Upper lobe of right lung (tissue), 1 donor: Measurements from ENCODE around the gene PPP1CB. TPM values are rescaled to one million over a fixed set of nuclear protein-coding genes. Genes with fewer than 3 reads are reported as not detected.

Source experiments
- ATAC-seq: fragments of 200-7000 bp; cut with Tn5 transposase; one replicate; pipeline ENCODE4 v1.9.1; 2020; ENCODE audit warnings: mild to moderate bottlenecking, moderate library complexity
- DNase-seq: peaks from one replicate; pipeline ENCODE4 v3.0.0-alpha.2; 2020
- H3K27ac ChIP-seq: fragments of 200-600 bp; one replicate; pipeline ENCODE4 v1.8.0; 2022
- H3K27me3 ChIP-seq: fragments of 200-600 bp; one replicate; pipeline ENCODE4 v1.8.0; 2022; ENCODE audit warnings: mild to moderate bottlenecking
- H3K36me3 ChIP-seq: fragments of 200-600 bp; one replicate; pipeline ENCODE4 v1.8.0; 2022
- H3K4me1 ChIP-seq: fragments of 200-600 bp; one replicate; pipeline ENCODE4 v1.8.0; 2022
- H3K4me3 ChIP-seq: fragments of 200-600 bp; one replicate; pipeline ENCODE4 v1.8.0; 2022; ENCODE audit warnings: mild to moderate bottlenecking
- H3K9me3 ChIP-seq: fragments of 200-600 bp; one replicate; pipeline ENCODE4 v1.8.0; 2022
- intact Hi-C: fragments of 100-400 bp; cut with DNase I; formaldehyde crosslinking; loops from one replicate; pipeline ENCODE4 v1.11.0; 2022
- total RNA-seq: library from RNA; stranded (reverse); fragmentation: NEBNext Ultra II Directional; extraction: Animal tissue kit (Norgen Biotek cat#: 25700); gene quantifications from one replicate; pipeline ENCODE4 v1.2.1, GENCODE V29; 2021
- TF ChIP-seq, protein P1 (sequence below): fragments of 200-600 bp; IDR thresholded peaks from one replicate; pipeline ENCODE4 v1.8.0; 2022; ENCODE audit warnings: antibody characterized with exemption
- donor health status: DM: no; HTN: yes; CAD: no; lungs with severe emphysema.

PPP1CB gene
- total RNA-seq, 1 donor from 2014 or later, result 256 TPM

DNA sequence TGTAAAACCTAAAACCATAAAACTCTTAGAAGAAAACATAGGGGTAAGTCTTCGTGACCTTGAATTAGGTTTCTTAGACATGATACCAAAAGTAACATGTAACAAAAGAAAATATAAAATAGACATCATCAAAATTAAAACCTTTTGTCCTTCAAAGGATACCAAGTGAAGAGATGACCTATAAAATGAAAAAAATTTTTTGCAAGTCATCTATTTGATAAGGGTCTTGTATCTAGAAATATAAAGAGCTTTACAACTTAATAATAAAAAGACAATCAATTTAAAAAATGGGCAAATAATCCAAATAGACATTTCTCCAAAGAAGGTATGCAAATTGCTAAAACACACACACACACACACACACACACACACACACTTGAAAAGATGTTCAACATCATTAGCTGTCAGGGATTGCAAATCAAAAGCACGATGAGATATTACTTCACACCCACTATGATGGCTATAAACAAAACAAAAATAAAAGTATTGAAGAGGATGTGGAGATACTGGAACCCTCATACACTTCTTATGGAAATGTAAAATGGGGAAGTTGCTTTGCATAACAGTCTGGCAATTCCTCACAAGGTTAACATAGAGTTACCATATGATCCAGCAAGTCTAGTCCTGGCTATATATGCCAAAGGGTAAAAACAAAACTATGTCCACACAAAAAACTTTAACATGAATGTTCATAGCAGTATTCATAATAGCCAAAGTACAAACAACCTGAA lies 82.3 kb downstream of the PPP1CB start:
- Histone ChIP-seq H3K36me3 (no peaks in the 10 kb centered on the region), H3K4me1 (no peaks in the 10 kb centered on the region), H3K9me3 (no peaks in the 10 kb centered on the region), H3K27me3 (no peaks in the 10 kb centered on the region), H3K4me3 (no peak overlapping the region), H3K27ac (no peak overlapping the region)
- DNase-seq (no peak), ATAC-seq (peak; percentile 39)
- intact Hi-C loops, result no loop called here
- TF ChIP-seq, protein P1, sequence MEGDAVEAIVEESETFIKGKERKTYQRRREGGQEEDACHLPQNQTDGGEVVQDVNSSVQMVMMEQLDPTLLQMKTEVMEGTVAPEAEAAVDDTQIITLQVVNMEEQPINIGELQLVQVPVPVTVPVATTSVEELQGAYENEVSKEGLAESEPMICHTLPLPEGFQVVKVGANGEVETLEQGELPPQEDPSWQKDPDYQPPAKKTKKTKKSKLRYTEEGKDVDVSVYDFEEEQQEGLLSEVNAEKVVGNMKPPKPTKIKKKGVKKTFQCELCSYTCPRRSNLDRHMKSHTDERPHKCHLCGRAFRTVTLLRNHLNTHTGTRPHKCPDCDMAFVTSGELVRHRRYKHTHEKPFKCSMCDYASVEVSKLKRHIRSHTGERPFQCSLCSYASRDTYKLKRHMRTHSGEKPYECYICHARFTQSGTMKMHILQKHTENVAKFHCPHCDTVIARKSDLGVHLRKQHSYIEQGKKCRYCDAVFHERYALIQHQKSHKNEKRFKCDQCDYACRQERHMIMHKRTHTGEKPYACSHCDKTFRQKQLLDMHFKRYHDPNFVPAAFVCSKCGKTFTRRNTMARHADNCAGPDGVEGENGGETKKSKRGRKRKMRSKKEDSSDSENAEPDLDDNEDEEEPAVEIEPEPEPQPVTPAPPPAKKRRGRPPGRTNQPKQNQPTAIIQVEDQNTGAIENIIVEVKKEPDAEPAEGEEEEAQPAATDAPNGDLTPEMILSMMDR, result no peak

GRCh38 chr2:28835781-28836180 lies 84.2 kb downstream of the PPP1CB start:
- no peaks in the 10 kb centered on the region for H3K36me3 ChIP-seq
- H3K9me3 ChIP-seq, result no peaks in the 10 kb centered on the region
- intact Hi-C loops, result no loop called here
- no peak for ATAC-seq
- H3K4me3 ChIP-seq, result no peak overlapping the region
- H3K27ac ChIP-seq, result no peak overlapping the region
- TF ChIP-seq, protein P1, result no peak
- no peaks in the 10 kb centered on the region for H3K4me1 ChIP-seq
- no peaks in the 10 kb centered on the region for H3K27me3 ChIP-seq
- no peak for DNase-seq

DNA sequence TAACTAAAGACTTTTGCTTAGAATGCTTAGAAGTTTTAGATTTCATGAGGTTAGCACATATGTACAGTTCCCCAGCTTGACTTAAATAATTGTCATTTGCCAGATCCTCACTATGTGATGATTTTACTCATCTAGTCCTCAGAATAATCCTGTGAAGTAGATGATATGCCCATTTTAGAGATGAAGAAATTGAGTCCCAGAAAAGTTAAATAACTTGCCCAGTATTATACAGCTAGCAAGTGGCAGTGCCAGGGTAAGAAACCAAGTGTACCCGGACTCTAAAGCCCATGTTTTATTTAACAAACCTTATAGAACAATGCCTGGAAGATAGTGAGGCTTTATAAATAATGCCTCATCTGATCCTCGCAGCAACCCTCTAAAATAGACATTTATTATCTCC lies 87.3 kb downstream of the PPP1CB start:
- Histone ChIP-seq H3K9me3 (no peaks in the 10 kb centered on the region), H3K27me3 (no peaks in the 10 kb centered on the region), H3K4me3 (no peak overlapping the region), H3K36me3 (no peaks in the 10 kb centered on the region), H3K27ac (no peak overlapping the region), H3K4me1 (no peaks in the 10 kb centered on the region)
- ATAC-seq, result no peak
- intact Hi-C loops, result no loop called here
- TF ChIP-seq, protein P1, result no peak
- no peak for DNase-seq

GRCh38 chr2:28842042-28842441 lies 90.4 kb downstream of the PPP1CB start:
- no peaks in the 10 kb centered on the region for H3K4me1 ChIP-seq
- no peak overlapping the region for H3K4me3 ChIP-seq
- ATAC-seq (no peak), DNase-seq (no peak)
- TF ChIP-seq, protein P1, result no peak
- intact Hi-C loops, result no loop called here
- H3K9me3 ChIP-seq, result no peaks in the 10 kb centered on the region
- no peaks in the 10 kb centered on the region for H3K27me3 ChIP-seq
- H3K36me3 ChIP-seq, result no peaks in the 10 kb centered on the region
- no peak overlapping the region for H3K27ac ChIP-seq

Other genes starting within 250 kb of the PPP1CB start
- gene SPDYA, start 59.0 kb downstream of the PPP1CB start, total RNA-seq, result 1.5 TPM
- gene TRMT61B, start 118.5 kb downstream of the PPP1CB start, total RNA-seq, result 12.7 TPM
- 27.6 TPM for gene WDR43, start 142.8 kb downstream of the PPP1CB start, total RNA-seq
- gene TOGARAM2, start 229.5 kb downstream of the PPP1CB start, total RNA-seq, result 0.72 TPM